ENCODE data around the gene PAX9.
"Not testable (repeated sequence)": the region's sequence is repeated elsewhere in the genome, so short reads cannot be mapped to it uniquely, and the experiment has no call there.

Gene PAX9

DNA sequence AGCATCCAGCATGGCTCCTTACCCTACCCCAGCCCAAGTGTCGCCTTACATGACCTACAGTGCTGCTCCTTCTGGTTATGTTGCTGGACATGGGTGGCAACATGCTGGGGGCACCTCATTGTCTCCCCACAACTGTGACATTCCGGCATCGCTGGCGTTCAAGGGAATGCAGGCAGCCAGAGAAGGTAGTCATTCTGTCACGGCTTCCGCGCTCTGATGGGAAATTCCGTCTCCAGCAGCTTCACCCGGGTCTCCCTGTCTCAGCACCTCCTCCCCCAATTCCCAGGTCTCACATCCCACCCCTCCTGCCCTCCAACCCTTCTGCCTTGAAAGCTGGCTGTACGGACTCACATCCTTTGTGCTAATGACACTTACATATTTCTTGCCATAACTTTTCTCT is 14.6 kb downstream of the PAX9 start:
- no peak for DNase-seq

DNA sequence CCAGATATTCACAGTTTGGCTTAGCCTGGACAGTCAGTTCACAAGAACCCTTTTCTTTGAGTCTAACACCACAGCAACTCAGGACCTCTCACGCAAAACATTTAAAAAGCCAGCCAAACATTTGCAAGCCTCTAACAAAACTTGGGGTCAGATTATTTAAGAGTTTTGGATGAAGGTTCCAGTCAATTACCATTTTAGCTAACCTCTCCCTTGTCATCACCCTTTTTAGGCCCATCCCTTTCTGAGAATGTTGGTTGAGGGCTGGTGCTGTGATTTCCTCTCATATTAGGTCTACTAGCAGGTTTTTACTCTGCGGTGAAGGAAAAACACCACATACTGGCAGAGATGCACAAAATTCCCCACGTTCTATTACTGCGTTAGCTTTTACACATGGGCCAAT is 20.7 kb downstream of the PAX9 start:
- DNase-seq = no peak

DNA sequence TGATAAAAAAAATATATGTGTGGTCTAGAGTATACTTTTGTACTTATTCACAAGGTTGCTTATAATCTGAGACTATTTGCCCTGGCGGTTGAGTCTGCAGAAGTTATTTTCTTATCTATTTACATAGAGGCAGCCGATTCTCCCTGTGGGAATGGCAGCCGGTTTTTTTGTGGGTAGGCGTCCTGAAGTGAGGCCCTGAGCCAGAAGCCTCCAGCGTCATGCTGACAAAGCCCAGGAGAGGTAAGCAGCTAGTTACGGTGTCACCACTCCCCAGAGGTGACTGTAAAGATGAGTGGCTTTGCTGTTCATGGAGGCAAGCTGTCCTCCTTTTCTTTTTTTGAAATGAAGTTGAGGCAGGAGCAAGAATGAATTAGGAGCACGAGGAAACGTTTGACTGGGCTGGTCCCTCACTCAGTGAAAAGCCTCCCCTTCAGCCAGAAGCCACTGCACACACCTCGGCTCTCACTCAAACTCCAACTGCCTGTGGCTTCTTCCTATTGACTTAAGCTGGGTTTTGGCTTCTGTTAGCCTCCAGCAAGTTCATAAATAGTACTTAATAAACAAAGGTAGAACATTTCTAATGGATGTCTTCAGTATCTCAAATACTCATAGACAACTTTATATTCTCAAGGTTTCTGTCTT is 21.5 kb downstream of the PAX9 start:
- DNase-seq = no peak

DNA sequence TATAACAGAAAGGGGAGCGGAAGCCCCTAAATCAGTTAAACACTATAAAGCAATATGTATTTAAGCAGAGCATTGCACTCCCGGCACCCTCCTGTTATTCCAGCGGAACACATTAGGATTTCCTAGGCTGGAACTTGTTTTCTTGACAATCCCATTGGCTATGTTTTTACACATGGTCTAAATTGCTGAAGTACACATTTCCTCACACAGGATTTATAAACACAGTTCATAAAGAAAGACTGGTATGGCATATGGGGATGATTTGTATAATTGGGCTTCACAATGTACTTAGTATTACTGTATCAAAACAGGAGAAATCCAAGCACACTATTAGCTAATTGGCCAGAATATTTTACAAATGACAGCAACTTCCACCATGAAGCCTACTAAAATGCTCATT is 23.3 kb downstream of the PAX9 start:
- no peak for DNase-seq

DNA sequence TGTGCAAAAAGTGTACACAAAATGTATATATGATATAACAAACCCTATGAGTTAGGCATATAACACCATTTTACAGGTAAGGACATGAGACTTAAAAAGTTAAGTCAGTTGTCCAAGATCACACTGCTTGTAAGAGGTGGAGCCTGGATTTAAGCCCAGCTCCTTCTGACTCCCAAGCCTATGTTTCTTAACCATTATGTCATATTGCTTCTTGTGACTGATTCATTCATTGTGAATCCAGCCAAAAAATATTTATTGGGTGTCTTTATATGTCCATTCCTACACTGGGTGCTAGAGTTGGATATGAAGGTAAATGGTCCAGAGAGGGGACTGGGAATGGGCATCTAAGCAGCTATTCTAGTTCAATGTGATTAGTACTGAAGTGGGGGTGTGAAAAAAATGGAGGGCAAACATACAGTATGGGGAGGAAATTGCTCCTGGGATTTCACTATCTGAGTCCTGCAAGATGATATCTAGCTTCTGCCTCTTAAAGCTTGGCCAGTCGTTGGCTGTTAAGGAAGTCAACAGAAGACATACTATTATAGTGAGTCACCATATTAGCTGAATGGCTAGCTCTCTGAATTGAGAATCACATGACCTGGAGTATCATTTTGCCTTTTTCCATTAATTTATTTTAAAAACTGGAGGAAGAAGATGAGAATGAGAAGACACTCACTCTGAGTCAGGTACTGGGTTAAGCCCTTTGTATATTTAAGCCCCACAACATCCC is 28.8 kb downstream of the PAX9 start:
- DNase-seq = no peak

DNA sequence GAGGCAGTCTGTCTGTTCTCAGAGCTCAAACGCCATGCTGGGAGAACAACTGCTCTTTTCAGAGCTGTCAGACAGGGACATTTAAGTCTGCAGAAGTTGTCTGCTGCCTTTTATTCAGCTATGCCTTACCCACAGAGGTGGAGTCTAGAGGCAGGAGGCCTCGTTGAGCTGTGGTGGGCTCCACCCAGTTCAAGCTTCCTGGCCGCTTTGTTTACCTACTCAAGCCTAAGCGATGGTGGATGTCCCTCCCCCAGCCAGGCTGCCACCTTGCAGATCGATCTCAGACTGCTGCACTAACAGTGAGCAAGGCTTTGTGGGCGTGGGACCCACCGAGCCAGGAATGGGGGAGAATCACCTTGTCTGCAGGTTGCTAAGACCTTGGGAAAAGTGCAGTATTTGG is 37.8 kb downstream of the PAX9 start:
- not testable (repeated sequence) for DNase-seq

DNA sequence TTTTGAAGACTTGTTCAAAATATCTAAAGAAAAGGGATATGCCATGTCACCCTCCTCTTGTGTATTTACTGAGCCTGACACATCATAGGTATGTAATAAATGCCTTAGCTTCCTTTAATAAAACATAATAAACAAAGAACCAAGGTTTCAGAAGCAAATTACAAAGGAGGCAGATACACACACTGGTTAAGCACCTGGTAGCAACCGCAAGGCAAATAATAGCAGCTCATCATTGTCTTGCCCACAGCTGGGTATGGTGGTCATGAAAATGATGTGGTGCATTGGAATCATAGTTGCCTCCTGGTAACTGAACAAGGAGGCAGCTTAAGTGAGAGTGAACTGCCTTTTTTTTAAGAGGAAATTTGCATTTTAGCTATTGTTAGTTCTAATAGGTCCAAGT is 39.0 kb downstream of the PAX9 start:
- no peak for DNase-seq

DNA sequence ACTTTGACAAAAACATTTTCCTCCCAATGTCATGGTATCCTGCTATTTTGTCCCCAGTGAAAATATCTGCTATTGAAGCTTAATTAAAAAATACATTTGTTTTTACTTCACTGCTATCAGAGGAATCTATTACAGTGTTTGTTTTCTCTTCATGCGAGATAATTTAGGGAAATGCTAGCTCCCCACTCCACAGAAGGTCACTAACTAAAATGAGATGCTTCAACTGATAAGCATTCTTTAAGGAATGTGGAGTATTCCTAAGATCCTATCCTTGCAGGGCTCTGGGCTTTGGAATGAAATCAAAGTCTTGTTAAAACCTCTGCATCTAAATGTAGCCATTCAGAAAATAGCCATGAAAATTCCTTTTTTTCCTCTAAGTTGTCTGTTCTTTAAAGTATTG is 39.5 kb downstream of the PAX9 start:
- no peak for DNase-seq

DNA sequence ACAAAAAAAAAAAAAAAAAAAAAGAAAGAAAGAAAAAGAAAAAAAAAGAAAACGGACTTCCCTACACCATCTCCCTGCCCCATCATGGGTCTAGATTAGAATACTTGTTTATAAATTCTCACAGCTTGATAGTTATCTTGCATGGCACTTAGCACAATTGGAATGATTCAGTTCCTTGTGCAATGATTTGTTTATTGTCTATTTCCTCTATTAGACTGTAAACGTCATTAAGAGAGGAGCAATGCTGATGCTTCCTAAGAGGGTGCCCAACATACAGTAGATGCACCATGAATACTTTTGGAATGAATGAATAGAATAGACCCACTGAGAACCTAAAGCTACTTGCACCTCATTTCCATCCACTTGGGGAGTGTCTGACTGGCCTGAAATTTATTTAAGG is 40.8 kb downstream of the PAX9 start:
- no peak for DNase-seq

DNA sequence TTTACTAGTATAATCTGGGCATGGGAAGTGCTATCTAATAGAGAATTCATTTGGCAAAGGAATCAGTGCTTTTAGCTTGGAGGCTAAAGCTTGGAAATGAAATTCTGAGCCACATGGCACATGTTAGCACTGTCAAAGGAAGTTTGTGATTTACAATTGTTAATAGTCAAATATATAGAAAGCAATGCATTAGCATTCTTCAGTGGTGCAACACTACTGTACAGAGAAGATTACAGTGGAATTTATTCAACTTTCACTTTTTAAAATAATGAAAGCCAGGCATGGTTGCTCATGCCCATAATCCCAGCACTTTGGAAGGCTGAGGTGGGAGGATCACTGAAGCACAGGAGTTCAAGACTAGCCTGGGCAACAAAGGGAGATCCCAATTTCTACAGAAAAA is 45.9 kb downstream of the PAX9 start:
- no peak for DNase-seq

DNA sequence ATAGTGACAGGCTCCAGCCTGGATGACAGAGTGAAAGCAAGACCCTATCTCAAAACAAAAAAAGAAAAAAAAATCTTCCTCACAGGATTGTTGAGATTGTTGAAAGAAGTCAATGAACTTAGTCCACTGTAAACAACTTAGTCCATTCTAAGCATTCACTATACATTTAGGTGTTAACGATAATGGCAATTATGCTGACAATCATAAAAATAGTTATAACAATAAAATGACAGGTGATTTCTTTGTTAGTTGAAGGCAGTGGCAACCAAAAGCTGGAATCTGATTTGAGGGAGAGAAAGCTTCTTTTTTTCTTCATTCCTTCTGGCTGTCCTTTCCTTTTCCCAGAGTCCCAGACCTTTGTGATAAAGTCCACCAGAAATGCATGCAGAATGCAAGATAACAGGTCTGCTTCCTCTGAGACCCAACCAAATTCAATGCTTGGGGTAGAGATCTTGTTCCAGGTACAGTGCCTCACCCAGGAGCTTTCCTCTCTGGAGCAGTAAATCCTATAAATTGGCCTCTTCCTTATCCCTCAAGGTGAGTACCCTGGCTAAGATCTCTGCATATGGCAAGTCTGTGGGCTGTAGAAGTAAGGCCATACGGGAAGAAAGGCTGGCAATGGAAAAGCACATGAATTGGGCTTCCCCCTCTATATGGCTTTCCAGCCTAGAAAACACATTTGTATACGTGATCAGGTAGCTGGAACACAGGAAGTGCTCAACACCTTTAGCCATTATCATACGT is 52.5 kb downstream of the PAX9 start:
- no peak for DNase-seq

DNA sequence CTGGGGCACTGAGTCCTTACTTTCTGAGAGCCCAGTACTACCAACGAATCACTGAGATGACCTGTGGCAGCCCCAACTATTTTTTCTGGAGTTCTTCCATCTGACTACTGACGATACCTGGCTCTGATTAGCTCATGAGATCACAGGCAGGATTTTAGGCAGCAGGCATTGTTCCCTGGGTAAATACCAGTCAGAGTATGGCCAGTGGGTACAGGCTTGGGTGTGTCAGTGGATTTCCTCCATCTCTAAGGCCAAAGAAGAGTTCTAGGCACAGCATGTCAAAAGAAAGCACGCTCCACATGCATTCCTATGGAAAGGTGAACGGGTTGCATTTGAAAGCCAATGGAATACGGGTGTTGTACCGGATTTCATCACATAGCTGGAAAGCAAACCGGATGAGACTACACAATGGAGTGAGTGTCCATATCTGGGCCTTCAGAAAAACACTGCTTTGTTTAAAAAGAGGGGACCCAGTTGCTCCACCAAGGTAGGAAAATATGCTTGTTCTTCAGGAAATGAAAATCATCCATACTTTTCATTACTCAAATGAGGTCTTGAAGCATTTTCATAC is 55.0 kb downstream of the PAX9 start:
- DNase-seq = no peak

DNA sequence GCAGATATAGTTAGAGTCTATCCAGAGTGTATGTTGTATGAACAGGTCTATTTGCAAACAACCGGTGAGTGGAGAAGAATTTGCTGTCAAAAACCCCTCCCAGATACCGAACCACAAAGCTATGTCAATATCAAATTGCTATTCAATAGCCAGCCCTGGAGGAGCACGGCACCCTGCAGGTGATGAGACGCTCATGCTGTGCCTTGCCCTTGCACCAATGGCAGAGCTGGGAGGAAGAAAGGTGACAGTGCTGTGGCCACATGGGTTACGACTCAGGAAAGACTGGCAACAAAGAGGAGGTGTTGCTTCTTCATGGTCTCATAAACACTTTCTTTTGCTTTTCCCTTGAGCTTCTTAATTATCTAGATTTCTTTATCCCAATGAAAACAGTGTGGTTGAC is 55.7 kb downstream of the PAX9 start:
- no peak for DNase-seq

DNA sequence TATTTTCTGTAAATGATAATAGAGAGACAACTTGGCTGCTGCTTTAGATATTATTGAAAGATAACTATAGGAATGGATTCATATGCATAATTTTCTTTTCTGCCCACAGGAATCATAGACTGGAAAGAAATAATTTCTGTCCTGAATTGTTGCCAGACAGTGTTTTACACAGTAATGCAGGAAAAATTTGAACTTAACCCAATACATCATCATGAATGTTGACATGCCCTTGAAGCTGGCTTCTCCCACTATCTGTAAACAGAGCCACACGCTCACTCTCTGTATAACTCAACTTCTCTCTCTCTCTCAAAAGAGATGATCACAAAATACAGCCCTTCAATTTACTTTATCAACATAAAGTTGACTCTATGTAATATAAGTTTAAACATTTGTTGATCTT is 56.6 kb downstream of the PAX9 start:
- DNase-seq = no peak

DNA sequence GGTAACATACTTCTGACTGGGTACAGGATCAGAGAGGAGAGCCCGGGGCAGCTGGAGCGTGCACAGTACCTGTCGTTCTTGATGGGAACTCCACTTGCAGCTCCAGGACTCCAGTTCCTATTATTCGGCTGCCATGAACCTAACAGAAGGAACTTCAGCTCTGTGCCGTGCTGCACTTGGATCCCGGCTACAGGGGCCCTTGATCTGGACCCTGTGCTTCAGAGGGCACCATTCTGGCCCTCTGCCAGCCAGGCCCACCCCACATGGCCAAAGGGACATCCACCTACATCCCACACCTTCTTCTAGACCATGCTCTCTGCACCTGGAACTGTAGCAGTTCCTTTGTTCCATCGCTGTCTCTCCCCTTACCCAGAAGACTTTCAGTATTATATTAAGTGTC is 58.2 kb downstream of the PAX9 start:
- DNase-seq = no peak

DNA sequence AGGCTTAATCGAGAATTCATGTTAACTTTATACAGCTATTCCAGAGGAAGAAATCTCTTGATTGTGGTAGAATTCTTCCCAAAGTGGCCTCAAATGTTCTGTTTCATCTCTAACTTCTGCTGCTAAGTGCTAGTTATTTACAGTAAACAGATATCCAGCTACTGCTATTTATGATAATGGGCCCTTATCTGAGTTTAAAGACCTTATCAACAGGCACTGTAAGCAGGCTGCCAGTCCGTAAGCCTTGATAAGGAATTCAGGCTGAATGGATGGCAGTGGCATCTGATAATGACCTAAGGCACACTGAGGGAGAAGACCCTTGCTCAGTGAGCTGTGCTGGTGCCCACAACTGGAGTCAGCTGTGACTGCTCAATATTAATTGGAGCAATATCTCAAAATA is 59.0 kb downstream of the PAX9 start:
- no peak for DNase-seq

DNA sequence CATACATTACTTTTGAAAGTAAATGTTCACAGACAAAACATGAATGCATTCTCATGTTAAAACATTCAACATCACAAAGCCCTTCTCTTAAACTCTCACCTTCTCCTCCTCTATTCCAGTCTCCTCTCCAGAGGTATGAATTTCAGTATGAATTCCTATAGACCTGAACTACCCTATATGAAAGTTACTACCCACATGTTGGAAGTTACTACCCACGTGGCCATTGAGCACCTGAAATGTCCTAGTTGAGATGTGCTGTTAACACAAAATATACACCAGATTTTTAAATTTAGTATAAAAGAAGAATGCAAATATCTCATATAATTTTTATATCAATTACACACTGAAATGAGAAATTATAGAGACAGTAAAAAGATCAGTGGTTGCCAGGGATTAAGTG is 60.2 kb downstream of the PAX9 start:
- DNase-seq = no peak

DNA sequence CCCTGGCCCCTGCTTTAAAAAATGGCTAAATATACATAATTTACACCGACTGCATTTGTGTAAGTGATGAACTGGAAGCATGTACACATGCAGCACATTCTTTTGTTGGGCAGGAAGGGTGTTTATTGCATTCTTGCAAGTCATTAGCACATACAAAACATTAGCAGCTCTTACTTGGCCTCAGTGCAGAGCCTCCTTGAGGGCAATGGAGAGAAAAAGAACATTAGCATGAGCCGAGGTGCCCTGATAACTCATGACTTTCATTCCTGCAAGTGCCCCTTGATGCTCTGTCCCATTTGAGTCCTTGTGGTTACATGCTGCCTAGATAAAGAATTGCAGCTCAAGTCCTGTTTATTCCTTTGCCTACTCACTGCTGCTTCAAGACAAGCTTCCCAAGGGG is 61.9 kb downstream of the PAX9 start:
- DNase-seq = no peak

DNA sequence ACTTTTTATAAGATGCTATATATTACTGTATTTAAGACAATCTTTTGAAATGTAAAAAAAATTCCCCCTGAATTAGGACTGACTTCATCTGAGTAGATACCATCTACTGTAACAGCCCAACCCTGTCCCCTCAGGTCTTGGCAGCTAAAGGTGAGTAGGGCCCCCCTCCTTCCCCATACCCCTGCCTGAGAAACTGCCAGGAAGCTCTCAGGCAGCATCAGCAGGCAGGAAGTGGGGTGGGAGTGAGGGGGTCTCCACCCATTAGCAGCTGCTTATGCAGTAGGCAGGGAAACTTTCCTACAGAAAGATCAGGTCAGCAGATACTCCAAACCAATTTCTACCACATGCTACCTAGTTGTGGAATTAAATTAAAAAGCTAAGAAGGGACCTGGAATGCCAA is 62.5 kb downstream of the PAX9 start:
- no peak for DNase-seq

DNA sequence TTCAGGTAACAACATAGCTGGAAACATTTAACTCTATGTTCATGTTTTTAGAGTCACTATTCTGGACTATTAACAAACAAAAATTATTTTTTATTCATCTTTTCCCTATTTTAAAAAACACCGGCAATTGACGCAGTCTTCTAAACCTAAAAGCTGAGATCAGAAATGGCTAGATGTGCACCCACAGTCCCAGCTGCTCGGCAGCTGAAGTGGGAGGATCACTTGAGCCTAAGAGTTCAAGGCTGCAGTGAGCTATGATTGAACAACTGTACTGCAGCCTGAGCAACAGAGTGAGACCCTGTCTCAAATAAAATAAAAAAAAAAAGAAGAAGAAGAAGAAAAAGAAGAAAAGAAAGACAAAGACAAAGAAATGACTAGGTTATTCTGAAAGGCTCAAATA is 64.5 kb downstream of the PAX9 start:
- DNase-seq = no peak

Measured in KG1 (cell line).